ENCODE results near the gene ASCC2.

DNA sequence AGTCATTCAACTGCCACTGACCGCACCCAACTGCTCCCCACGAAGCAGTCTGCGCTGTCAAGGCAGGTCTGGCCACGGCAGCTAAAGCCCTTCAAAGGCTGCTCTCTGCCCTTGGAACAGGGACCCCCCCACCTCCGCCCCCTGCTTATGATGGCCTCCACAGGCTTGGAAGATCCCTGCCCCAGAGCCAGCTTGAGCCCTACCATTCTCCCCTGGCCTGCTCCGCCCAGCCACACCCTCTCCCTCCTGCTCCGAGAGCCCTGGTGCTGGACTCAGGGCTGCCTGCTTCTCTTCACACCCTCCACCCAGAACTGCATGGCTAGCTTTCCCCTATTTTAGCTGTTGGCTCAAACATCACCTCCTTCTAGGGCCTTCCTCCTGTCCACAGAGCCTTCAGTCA, 90.2 kb downstream of the ASCC2 start:
- TF ChIP-seq, protein P1, sequence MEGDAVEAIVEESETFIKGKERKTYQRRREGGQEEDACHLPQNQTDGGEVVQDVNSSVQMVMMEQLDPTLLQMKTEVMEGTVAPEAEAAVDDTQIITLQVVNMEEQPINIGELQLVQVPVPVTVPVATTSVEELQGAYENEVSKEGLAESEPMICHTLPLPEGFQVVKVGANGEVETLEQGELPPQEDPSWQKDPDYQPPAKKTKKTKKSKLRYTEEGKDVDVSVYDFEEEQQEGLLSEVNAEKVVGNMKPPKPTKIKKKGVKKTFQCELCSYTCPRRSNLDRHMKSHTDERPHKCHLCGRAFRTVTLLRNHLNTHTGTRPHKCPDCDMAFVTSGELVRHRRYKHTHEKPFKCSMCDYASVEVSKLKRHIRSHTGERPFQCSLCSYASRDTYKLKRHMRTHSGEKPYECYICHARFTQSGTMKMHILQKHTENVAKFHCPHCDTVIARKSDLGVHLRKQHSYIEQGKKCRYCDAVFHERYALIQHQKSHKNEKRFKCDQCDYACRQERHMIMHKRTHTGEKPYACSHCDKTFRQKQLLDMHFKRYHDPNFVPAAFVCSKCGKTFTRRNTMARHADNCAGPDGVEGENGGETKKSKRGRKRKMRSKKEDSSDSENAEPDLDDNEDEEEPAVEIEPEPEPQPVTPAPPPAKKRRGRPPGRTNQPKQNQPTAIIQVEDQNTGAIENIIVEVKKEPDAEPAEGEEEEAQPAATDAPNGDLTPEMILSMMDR (IDR thresholded peaks at IDR 0.05 in 8 of 11, conservative IDR thresholded peaks at IDR 0.05 in 3 of 11): no peak
- TF ChIP-seq POLR2A (IDR thresholded peaks at IDR 0.05): no peak

All from spleen (tissue), 7 donors.